H9 (cell line): ENCODE data around the gene CACNB2. TPM values are rescaled to one million over a fixed set of nuclear protein-coding genes. Genes with fewer than 3 reads are reported as not detected.

Source experiments
- DNase-seq: peaks from one replicate; pipeline ENCODE4 v3.0.0-alpha.2; 2017
- H2AFZ ChIP-seq: one replicate; pipeline ENCODE4 v1.6.1; 2013; ENCODE audit warnings: mild to moderate bottlenecking, low read length, control low read depth, moderate library complexity
- H2AK5ac ChIP-seq: 2 replicates; pipeline ENCODE4 v1.6.1; 2013; ENCODE audit warnings: low read length, control low read depth, mixed read lengths; ENCODE audit not compliant: insufficient read length
- H2BK120ac ChIP-seq: one replicate; pipeline ENCODE4 v1.6.1; 2013; ENCODE audit warnings: low read depth, mild to moderate bottlenecking, low read length, control low read depth, inconsistent platforms; ENCODE audit not compliant: poor library complexity, severe bottlenecking
- H2BK12ac ChIP-seq: 2 replicates; pipeline ENCODE4 v1.6.1; 2013; ENCODE audit warnings: low read length, control low read depth, mixed read lengths, low read depth; ENCODE audit not compliant: insufficient read length
- H2BK15ac ChIP-seq: 2 replicates; pipeline ENCODE4 v1.6.1; 2013; ENCODE audit warnings: low read depth, low read length, control low read depth
- H2BK20ac ChIP-seq: one replicate; pipeline ENCODE4 v1.6.1; 2013; ENCODE audit warnings: low read depth, mild to moderate bottlenecking, low read length, control low read depth, inconsistent platforms; ENCODE audit not compliant: poor library complexity, severe bottlenecking
- H2BK5ac ChIP-seq: 2 replicates; pipeline ENCODE4 v1.6.1; 2013; ENCODE audit warnings: low read length, control low read depth, mixed read lengths; ENCODE audit not compliant: insufficient read length
- H3K14ac ChIP-seq: 2 replicates; pipeline ENCODE4 v1.6.1; 2013; ENCODE audit warnings: low read length, control low read depth; ENCODE audit not compliant: insufficient read depth
- H3K18ac ChIP-seq: 2 replicates; pipeline ENCODE4 v1.6.1; 2013; ENCODE audit warnings: low read depth, mild to moderate bottlenecking, mixed read lengths, low read length, control low read depth; ENCODE audit not compliant: insufficient read length
- H3K23ac ChIP-seq: 2 replicates; pipeline ENCODE4 v1.6.1; 2013; ENCODE audit warnings: low read length, control low read depth, mixed read lengths, low read depth; ENCODE audit not compliant: insufficient read length
- H3K23me2 ChIP-seq: 2 replicates; pipeline ENCODE4 v1.6.1; 2013; ENCODE audit warnings: low read depth, mild to moderate bottlenecking, mixed read lengths, low read length, control low read depth; ENCODE audit not compliant: insufficient read length, poor library complexity, severe bottlenecking
- H3K27ac ChIP-seq: 2 replicates; pipeline ENCODE4 v1.5.1; 2013; ENCODE audit warnings: low read length, control low read depth, mixed read lengths, low read depth; ENCODE audit not compliant: insufficient read length
- H3K27me3 ChIP-seq: 2 replicates; pipeline ENCODE4 v1.6.1; 2013; ENCODE audit warnings: low read length, control low read depth, inconsistent platforms; ENCODE audit not compliant: insufficient read depth
- H3K4ac ChIP-seq: 2 replicates; pipeline ENCODE4 v1.6.1; 2013; ENCODE audit warnings: low read depth, mild to moderate bottlenecking, control low read depth, inconsistent platforms, low read length, moderate library complexity
- H3K4me1 ChIP-seq: 2 replicates; pipeline ENCODE4 v1.6.1; 2013; ENCODE audit warnings: low read length, control low read depth, inconsistent platforms; ENCODE audit not compliant: insufficient read depth
- H3K4me2 ChIP-seq: 2 replicates; pipeline ENCODE4 v1.6.1; 2013; ENCODE audit warnings: low read length, control low read depth, mixed read lengths; ENCODE audit not compliant: insufficient read length, insufficient read depth
- H3K56ac ChIP-seq: 2 replicates; pipeline ENCODE4 v1.6.1; 2013; ENCODE audit warnings: low read depth, mild to moderate bottlenecking, mixed read lengths, low read length, control low read depth; ENCODE audit not compliant: insufficient read length
- H3K79me1 ChIP-seq: 2 replicates; pipeline ENCODE4 v1.6.1; 2013; ENCODE audit warnings: low read depth, mild to moderate bottlenecking, moderate library complexity, low read length, control low read depth, inconsistent platforms; ENCODE audit not compliant: insufficient read depth, poor library complexity, severe bottlenecking
- H3K79me2 ChIP-seq: 2 replicates; pipeline ENCODE4 v1.6.1; 2013; ENCODE audit warnings: low read length, control low read depth, inconsistent platforms; ENCODE audit not compliant: insufficient read depth
- H3K9ac ChIP-seq: 2 replicates; pipeline ENCODE4 v1.6.1; 2013; ENCODE audit warnings: low read length, control low read depth, mixed read lengths; ENCODE audit not compliant: insufficient read length; ENCODE audit errors: extremely low read depth
- H3K9me3 ChIP-seq: one replicate; pipeline ENCODE4 v1.6.1; 2013; ENCODE audit warnings: low read depth, low read length, inconsistent platforms; ENCODE audit not compliant: control insufficient read depth
- H3T11ph ChIP-seq: one replicate; pipeline ENCODE4 v1.6.1; 2013; ENCODE audit warnings: mild to moderate bottlenecking, low read length, control low read depth, inconsistent platforms
- H4K20me1 ChIP-seq: one replicate; pipeline ENCODE4 v1.6.1; 2013; ENCODE audit not compliant: control insufficient read depth, insufficient read length, insufficient read depth
- H4K5ac ChIP-seq: 2 replicates; pipeline ENCODE4 v1.6.1; 2013; ENCODE audit warnings: low read depth, mild to moderate bottlenecking, mixed read lengths, low read length, control low read depth; ENCODE audit not compliant: insufficient read length
- H4K8ac ChIP-seq: replicated peaks from 2 replicates; pipeline ENCODE4 v1.6.1; 2013; ENCODE audit warnings: low read length, control low read depth, mixed read lengths, low read depth; ENCODE audit not compliant: insufficient read length
- H4K91ac ChIP-seq: 2 replicates; pipeline ENCODE4 v1.6.1; 2013; ENCODE audit warnings: low read depth, mild to moderate bottlenecking, moderate library complexity, mixed read lengths, low read length, control low read depth; ENCODE audit not compliant: insufficient read length
- H3K27ac Mint-ChIP-seq, 3 experiments: 2 replicates in 2 of 3; 3 replicates in 1 of 3; pipeline ENCODE4 v1.8.0; 2020 to 2021; ENCODE audit warnings: mixed read lengths in 3 of 3, mild to moderate bottlenecking in 1 of 3, moderate library complexity in 1 of 3
- H3K27me3 Mint-ChIP-seq: 2 replicates; pipeline ENCODE4 v1.8.0; 2021; ENCODE audit warnings: low read depth, mild to moderate bottlenecking, moderate library complexity, mixed read lengths
- H3K36me3 Mint-ChIP-seq, 3 experiments: 2 replicates in 2 of 3; 3 replicates in 1 of 3; pipeline ENCODE4 v1.8.0; 2020 to 2021; ENCODE audit warnings: low read depth in 3 of 3, mixed read lengths in 3 of 3; ENCODE audit not compliant: insufficient read depth in 1 of 3
- H3K4me1 Mint-ChIP-seq, 2 experiments: 2 replicates each; pipeline ENCODE4 v1.8.0; 2020; ENCODE audit warnings: mixed read lengths in 2 of 2
- H3K4me3 Mint-ChIP-seq, 2 experiments: 2 replicates in 1 of 2; 3 replicates in 1 of 2; pipeline ENCODE4 v1.8.0; 2020 to 2021; ENCODE audit warnings: mild to moderate bottlenecking in 2 of 2, mixed read lengths in 2 of 2, moderate library complexity in 1 of 2
- H3K9me3 Mint-ChIP-seq, 2 experiments: 2 replicates in 1 of 2; 3 replicates in 1 of 2; pipeline ENCODE4 v1.8.0; 2020; ENCODE audit warnings: mild to moderate bottlenecking in 2 of 2, mixed read lengths in 2 of 2, moderate library complexity in 1 of 2
- CTCF ChIP-seq: fragments of 200-600 bp; sonication (generic); conservative IDR thresholded peaks from 3 replicates; pipeline ENCODE4 v1.8.0; 2021; ENCODE audit warnings: antibody characterized with exemption, mild to moderate bottlenecking
- WGBS: extraction: QIAGEN DNeasy Blood & Tissue Kit; methylation state at CpG from one replicate; pipeline ENCODE4 v1.1.7; 2013; ENCODE audit warnings: missing lambda C conversion rate, low lambda C conversion rate, mixed read lengths; ENCODE audit not compliant: insufficient read length; ENCODE audit errors: extremely low coverage; 5-methylcytosine and 5-hydroxymethylcytosine counted together
- total RNA-seq: library from RNA; stranded (reverse); gene quantifications from 2 replicates; pipeline ENCODE4 v1.2.1, GENCODE V29; 2021

Gene CACNB2
- total RNA-seq, 1 experiment from 2014 or later: 2.6 TPM

- no peak overlapping the region for H2AK5ac ChIP-seq
- peaks cover 7% of the 10 kb centered on the region in 2 experiments for H3K4me1 Mint-ChIP-seq
- no peak overlapping the region for H3K4ac ChIP-seq
- no peaks in the 10 kb centered on the region for H3K79me2 ChIP-seq
- H3K9me3 Mint-ChIP-seq: no peaks in the 10 kb centered on the region
- H4K20me1 ChIP-seq: no peaks in the 10 kb centered on the region
- no peak overlapping the region for H2BK12ac ChIP-seq
- no CpG with 5 or more reads among the region's 2 CpGs for WGBS
- no peak overlapping the region for H2BK15ac ChIP-seq
- H3T11ph ChIP-seq: no peak overlapping the region
- H2BK20ac ChIP-seq: no peak overlapping the region
- no peak overlapping the region for H3K27ac Mint-ChIP-seq
- H3K36me3 Mint-ChIP-seq: no peaks in the 10 kb centered on the region
- no peak overlapping the region for H3K14ac ChIP-seq
- no peak overlapping the region for H2AFZ ChIP-seq
- TF ChIP-seq CTCF: no peak
- H3K4me3 Mint-ChIP-seq: no peak overlapping the region
- no peaks in the 10 kb centered on the region for H3K9me3 ChIP-seq
- no peak overlapping the region for H3K18ac ChIP-seq
- no peak for DNase-seq
- no peak overlapping the region for H3K9ac ChIP-seq
- no peak overlapping the region for H4K5ac ChIP-seq
- H3K27me3 Mint-ChIP-seq: no peaks in the 10 kb centered on the region
- no peak overlapping the region for H4K8ac ChIP-seq
- no peaks in the 10 kb centered on the region for H3K23me2 ChIP-seq
- no peak overlapping the region for H2BK120ac ChIP-seq
- no peak overlapping the region for H2BK5ac ChIP-seq
- no peak overlapping the region for H4K91ac ChIP-seq
- H3K23ac ChIP-seq: no peak overlapping the region
- H3K27me3 ChIP-seq: no peaks in the 10 kb centered on the region
- no peak overlapping the region for H3K56ac ChIP-seq
- no peaks in the 10 kb centered on the region for H3K79me1 ChIP-seq
- no peak overlapping the region for H3K27ac ChIP-seq
- H3K4me1 ChIP-seq: no peaks in the 10 kb centered on the region
- no peak overlapping the region for H3K4me2 ChIP-seq
These were observed 328.9 kb downstream of the CACNB2 start for GRCh38 chr10:18469125-18469524.
